Measurements from ENCODE around the gene MLLT6. TPM values are rescaled to one million over a fixed set of nuclear protein-coding genes. Genes with fewer than 3 reads are reported as not detected.

MLLT6 gene
- total RNA-seq, 2 experiments from 2014 or later = 333 to 343 TPM

GRCh38 chr17:38740806-38741205, 35.7 kb downstream of the MLLT6 start:
- no peaks in the 10 kb centered on the region for H3K36me3 Mint-ChIP-seq
- peaks cover 4% of the 10 kb centered on the region for H3K27me3 Mint-ChIP-seq
- POLR2A ChIA-PET = no interaction called here
- no peak overlapping the region for H3K4me3 Mint-ChIP-seq
- H3K27ac Mint-ChIP-seq = no peak overlapping the region
- DNase-seq = no peak
- H3K9me3 Mint-ChIP-seq = no peaks in the 10 kb centered on the region
- H3K4me1 Mint-ChIP-seq = peaks cover 5% of the 10 kb centered on the region
- ATAC-seq (ENCODE audit: low read depth) = no peak

GRCh38 chr17:38741461-38741860, 36.4 kb downstream of the MLLT6 start:
- Mint-ChIP-seq H3K4me3 (no peak overlapping the region), H3K9me3 (no peaks in the 10 kb centered on the region), H3K36me3 (no peaks in the 10 kb centered on the region), H3K4me1 (peaks cover 11% of the 10 kb centered on the region), H3K27ac (no peak overlapping the region), H3K27me3 (peaks cover 10% of the 10 kb centered on the region)
- DNase-seq (no peak), ATAC-seq (ENCODE audit: low read depth) (no peak)
- POLR2A ChIA-PET = no interaction called here

- H3K36me3 Mint-ChIP-seq = no peaks in the 10 kb centered on the region
- peak overlapping the region; percentile 46 for H3K27ac Mint-ChIP-seq
- H3K4me3 Mint-ChIP-seq = no peak overlapping the region
- peaks cover 15% of the 10 kb centered on the region for H3K4me1 Mint-ChIP-seq
- ATAC-seq (ENCODE audit: low read depth) (no peak), DNase-seq (no peak)
- POLR2A ChIA-PET = interaction anchor here (1.2 kb wide), 1 partner anchor 10 kb away, joined by 3 read pairs; the partner anchor contains the start of gene PSMB3
- H3K9me3 Mint-ChIP-seq = no peaks in the 10 kb centered on the region
- peaks cover 15% of the 10 kb centered on the region for H3K27me3 Mint-ChIP-seq
Observed at GRCh38 chr17:38741921-38742410, 36.9 kb downstream of the MLLT6 start.

DNA sequence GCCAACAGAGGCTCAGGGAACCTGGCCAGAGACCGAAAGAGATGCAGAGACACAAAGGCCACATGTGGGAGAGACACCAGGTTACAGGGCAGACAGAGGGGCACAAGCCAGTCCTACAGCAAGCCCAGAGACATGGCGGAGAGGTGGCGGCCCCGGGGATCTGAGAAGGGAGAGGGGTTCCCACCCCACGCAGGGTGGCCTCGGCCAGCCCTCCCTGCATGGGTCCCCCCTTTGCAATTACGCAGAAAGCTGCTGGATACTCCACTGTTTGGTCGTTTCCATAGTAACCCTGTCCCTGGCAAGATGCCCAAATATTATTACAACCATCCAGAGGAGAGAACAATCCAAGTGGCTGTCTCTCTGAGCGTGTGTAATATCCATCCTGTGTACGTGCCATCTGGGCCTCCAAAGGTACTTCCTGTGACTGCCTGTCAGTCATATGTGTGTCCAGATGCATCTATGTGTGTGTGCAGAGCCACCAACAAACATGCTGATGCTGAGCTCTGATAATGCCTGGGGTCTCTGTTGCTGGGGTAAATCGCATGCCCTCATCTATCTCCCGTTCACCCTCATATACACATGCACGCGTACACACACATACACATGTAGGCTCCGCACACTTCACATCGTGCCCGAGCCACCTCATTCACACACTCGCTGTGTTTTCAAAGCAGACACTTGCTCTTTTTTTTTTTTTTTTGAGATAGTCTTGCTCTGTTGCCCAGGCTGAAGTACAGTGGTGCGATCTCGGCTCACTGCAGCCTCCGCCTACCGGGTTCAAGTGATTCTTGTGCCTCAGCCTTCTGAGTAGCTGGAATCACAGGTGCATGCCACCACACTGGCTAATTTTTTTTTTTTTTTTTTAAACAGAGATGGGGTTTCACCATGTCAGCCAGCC, 37.6 kb downstream of the MLLT6 start:
- Mint-ChIP-seq H3K27ac (peak overlapping the region; percentile 46), H3K4me1 (peaks cover 15% of the 10 kb centered on the region), H3K27me3 (peaks cover 19% of the 10 kb centered on the region), H3K9me3 (no peaks in the 10 kb centered on the region), H3K4me3 (no peak overlapping the region), H3K36me3 (no peaks in the 10 kb centered on the region)
- POLR2A ChIA-PET = interaction anchor here (0.7 to 1.2 kb wide), 4 partner anchors 10 to 464 kb away, joined by 3 to 4 read pairs (median 3); partner anchors contain the start of gene PSMB3
- ATAC-seq (ENCODE audit: low read depth) (peak; percentile 69), DNase-seq (no peak)

DNA sequence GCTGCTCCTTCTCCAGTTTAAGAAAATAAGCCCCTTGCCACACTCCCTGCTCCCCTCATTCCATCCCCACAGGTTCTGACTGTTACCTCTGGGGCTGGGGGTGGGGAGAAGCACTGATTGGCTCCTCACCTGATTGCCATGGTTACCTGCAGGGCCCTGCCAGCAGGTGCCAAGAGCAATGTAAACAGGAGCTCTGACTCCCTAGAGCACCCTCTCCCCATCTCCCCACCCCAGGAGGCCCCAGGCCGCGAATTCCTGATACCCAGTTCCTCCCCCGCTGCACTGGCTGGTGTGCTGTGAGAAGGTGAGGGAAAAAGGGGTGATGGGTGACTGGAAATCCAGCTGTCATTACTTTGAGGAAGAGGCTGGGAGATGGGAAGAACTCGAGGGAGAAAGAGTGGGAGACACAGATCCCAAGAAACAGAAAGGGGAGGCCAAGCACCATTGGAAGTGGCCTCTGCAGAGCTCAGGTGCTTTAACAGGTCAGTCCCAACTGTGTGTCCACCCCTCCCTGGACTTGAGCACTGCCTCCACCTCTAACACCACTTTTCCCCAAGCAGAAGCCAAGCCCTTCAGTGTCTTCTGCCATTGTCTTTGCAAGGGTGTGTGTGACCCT, 38.6 kb downstream of the MLLT6 start:
- Mint-ChIP-seq H3K36me3 (no peaks in the 10 kb centered on the region), H3K27ac (no peak overlapping the region), H3K27me3 (peaks cover 22% of the 10 kb centered on the region), H3K4me3 (no peak overlapping the region), H3K4me1 (peaks cover 15% of the 10 kb centered on the region), H3K9me3 (no peaks in the 10 kb centered on the region)
- DNase-seq = no peak
- no peak for ATAC-seq (ENCODE audit: low read depth)
- POLR2A ChIA-PET = interaction anchor here (0.6 to 0.7 kb wide), 3 partner anchors 12 to 463 kb away, joined by 3 to 4 read pairs (median 3); no protein-coding TSS in a partner anchor

GRCh38 chr17:38745545-38745944, 40.5 kb downstream of the MLLT6 start:
- peaks cover 33% of the 10 kb centered on the region for H3K27me3 Mint-ChIP-seq
- DNase-seq (no peak), ATAC-seq (ENCODE audit: low read depth) (no peak)
- POLR2A ChIA-PET = no interaction called here
- no peak overlapping the region for H3K27ac Mint-ChIP-seq
- no peaks in the 10 kb centered on the region for H3K36me3 Mint-ChIP-seq
- H3K4me1 Mint-ChIP-seq = peaks cover 17% of the 10 kb centered on the region
- no peaks in the 10 kb centered on the region for H3K9me3 Mint-ChIP-seq
- H3K4me3 Mint-ChIP-seq = no peak overlapping the region

DNA sequence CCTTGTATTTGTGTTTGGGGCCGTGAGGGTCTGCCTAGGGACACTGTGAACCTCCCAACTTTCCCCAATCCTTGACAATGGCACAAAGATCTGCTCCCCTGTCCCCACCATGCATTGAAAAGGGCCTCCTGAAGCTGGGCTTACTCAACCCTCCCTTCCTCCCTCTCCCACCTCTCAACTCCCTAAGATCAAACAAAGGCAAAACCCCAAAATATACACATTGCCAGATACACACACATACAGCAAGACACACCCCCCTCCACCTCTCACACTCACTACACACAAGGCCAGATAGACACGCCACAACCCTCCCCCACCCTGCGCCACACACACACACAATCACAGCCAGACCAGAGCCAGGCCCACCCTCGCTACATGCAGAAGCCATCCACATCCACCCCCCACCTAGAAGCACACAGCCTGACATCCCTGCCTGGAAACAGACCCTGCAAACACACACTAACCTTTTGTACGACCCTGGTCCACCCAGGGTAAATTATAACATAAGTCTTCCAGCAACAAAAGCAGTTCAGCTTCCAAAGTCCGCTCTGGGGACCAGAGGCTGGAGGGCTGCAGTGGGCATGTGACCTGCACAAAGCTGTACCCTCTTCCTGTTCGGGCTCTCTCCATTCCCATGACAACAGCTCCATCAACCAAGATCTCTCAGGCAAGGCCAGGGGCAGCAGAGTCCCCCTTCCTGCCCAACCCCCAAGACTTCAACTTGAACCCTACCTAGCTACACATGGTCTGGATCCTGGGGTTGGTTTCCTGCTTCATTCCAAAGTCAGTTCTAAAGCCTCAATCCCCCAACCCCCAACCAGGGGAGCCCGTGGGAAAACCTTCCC, 41.2 kb downstream of the MLLT6 start:
- H3K4me3 Mint-ChIP-seq = peak overlapping the region; percentile 69
- H3K9me3 Mint-ChIP-seq = no peaks in the 10 kb centered on the region
- H3K4me1 Mint-ChIP-seq = peaks cover 23% of the 10 kb centered on the region
- H3K36me3 Mint-ChIP-seq = no peaks in the 10 kb centered on the region
- ATAC-seq (ENCODE audit: low read depth) (no peak), DNase-seq (no peak)
- no peak overlapping the region for H3K27ac Mint-ChIP-seq
- peaks cover 39% of the 10 kb centered on the region for H3K27me3 Mint-ChIP-seq
- POLR2A ChIA-PET = no interaction called here

DNA sequence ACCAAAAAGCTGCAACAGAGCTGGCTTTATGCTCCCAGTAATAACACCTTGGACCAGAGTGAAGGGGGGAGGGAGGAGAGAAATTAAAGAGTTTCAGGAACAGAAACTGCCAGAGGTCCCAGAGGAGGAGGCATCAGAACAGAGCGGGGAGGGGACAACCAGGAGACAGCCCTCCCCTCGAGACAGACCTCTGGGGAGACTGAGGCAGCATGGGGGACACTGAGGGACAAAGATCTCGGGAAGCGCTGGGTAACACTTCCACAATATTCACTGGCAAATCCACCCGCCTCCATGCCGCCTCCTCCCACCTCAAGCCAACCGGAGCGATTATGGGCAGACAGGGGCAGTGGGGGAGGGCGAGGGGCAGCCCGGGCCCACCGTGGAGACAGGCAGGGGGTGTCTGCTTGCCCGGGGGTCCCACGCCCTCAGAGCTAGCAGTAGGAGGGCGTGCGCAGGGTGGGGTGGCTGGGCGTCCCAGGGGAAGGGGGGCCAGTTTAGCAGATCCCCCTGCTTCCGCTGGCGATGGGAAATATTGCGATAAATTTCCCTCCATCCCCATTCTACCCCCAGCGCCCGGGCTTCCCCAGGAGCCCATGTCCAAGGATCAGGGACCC, 41.9 kb downstream of the MLLT6 start:
- POLR2A ChIA-PET = no interaction called here
- Mint-ChIP-seq H3K36me3 (peaks cover 2% of the 10 kb centered on the region), H3K4me1 (peaks cover 30% of the 10 kb centered on the region), H3K27me3 (peaks cover 41% of the 10 kb centered on the region), H3K4me3 (peak overlapping the region; percentile 69), H3K27ac (no peak overlapping the region), H3K9me3 (no peaks in the 10 kb centered on the region)
- DNase-seq (no peak), ATAC-seq (ENCODE audit: low read depth) (no peak)

DNA sequence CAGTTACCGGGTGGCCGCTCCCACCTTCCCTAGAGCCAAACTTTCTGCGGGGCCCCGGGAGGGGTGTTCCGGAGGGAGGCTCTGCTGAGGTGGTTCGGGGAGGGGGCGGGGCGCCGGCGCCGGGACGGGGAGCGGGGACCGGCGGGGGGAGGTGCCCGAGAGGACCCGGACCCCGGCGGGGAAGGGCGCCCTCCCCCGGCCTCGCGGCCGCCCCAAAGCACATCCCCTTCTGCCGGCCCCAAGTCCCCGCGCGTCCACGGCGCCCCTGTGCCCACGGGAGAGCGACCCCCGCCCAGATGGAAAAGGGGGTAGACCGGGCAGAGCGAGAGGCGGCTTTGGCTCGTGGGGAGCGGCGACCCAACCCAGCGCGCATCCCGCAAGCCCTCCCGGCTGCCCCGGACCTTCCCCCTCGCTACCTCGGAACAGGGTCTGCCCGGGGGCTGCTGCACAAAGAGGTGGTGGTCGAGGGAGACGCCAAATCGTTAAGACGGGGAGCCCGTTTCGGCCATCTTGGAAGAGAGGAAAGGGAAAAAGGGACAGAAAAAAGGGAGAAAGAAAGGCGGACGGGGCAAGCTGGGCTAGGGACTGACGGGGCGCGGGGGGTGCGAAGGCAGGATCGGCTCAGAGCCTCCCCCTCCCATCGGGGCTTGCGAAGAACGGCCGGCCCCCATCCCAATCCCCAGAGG, 42.5 kb downstream of the MLLT6 start:
- peaks cover 3% of the 10 kb centered on the region for H3K36me3 Mint-ChIP-seq
- no peaks in the 10 kb centered on the region for H3K9me3 Mint-ChIP-seq
- DNase-seq = no peak
- no peak overlapping the region for H3K27ac Mint-ChIP-seq
- peaks cover 29% of the 10 kb centered on the region for H3K4me1 Mint-ChIP-seq
- peak overlapping the region; percentile 79 for H3K4me3 Mint-ChIP-seq
- ATAC-seq (ENCODE audit: low read depth) = no peak
- POLR2A ChIA-PET = no interaction called here
- H3K27me3 Mint-ChIP-seq = peaks cover 41% of the 10 kb centered on the region

GRCh38 chr17:38748149-38748891, 43.2 kb downstream of the MLLT6 start, which contains the start of gene PCGF2:
Gene PCGF2, minus strand, starts transcription at chr17:38748336. Its CDS starts 7,934 bp downstream, at chr17:38740402.
- Mint-ChIP-seq H3K4me3 (peak within 1 kb of the TSS; percentile 98), H3K36me3 (peaks cover 4% of the 10 kb centered on the region), H3K4me1 (peaks cover 28% of the 10 kb centered on the region), H3K27ac (no peak within 1 kb of the TSS), H3K9me3 (no peaks in the 10 kb centered on the region), H3K27me3 (peaks cover 39% of the 10 kb centered on the region)
- DNase-seq (no peak), ATAC-seq (ENCODE audit: low read depth) (no peak)
- POLR2A ChIA-PET = no interaction called here

GRCh38 chr17:38748892-38749222, 43.8 kb downstream of the MLLT6 start:
- no peaks in the 10 kb centered on the region for H3K9me3 Mint-ChIP-seq
- H3K36me3 Mint-ChIP-seq = peaks cover 6% of the 10 kb centered on the region
- H3K4me1 Mint-ChIP-seq = peaks cover 32% of the 10 kb centered on the region
- H3K27me3 Mint-ChIP-seq = peaks cover 39% of the 10 kb centered on the region
- H3K4me3 Mint-ChIP-seq = peak overlapping the region; percentile 56
- DNase-seq (no peak), ATAC-seq (ENCODE audit: low read depth) (no peak)
- POLR2A ChIA-PET = no interaction called here
- H3K27ac Mint-ChIP-seq = no peak overlapping the region

Measured in activated naive CD8-positive, alpha-beta T cell treated with anti-CD3 and anti-CD28 coated beads, Interleukin-2, amount 10 ng/mL, durations not matched to agents 7 days and 5 days (primary cell).